HUES64 (cell line): ENCODE data around the gene LOXL3.

Experiments
- H3K27ac ChIP-seq: 2 replicates; pipeline ENCODE4 v1.7.0; 2013; ENCODE audit warnings: low read depth, low read length, inconsistent platforms
- H3K27me3 ChIP-seq: 2 replicates; pipeline ENCODE4 v1.6.1; 2013; ENCODE audit warnings: mild to moderate bottlenecking, low read length; ENCODE audit not compliant: insufficient read depth
- H3K36me3 ChIP-seq: 2 replicates; pipeline ENCODE4 v1.6.1; 2013; ENCODE audit warnings: mild to moderate bottlenecking, low read length; ENCODE audit not compliant: insufficient read depth
- H3K4me1 ChIP-seq: 2 replicates; pipeline ENCODE4 v1.6.1; 2013; ENCODE audit warnings: mild to moderate bottlenecking, low read length, moderate library complexity; ENCODE audit not compliant: insufficient read depth
- H3K4me3 ChIP-seq: 2 replicates; pipeline ENCODE4 v1.5.1; 2013; ENCODE audit warnings: mild to moderate bottlenecking, low read length, moderate library complexity
- H3K9ac ChIP-seq: 2 replicates; pipeline ENCODE4 v1.6.1; 2013; ENCODE audit warnings: mild to moderate bottlenecking, low read depth, low read length
- H3K9me3 ChIP-seq: 2 replicates; pipeline ENCODE4 v1.6.1; 2013; ENCODE audit warnings: low read depth, low read length; ENCODE audit not compliant: insufficient read depth
- WGBS: fragments of 150-250, 120-280 bp; methylation state at CpG from one replicate; pipeline ENCODE4 v1.1.7; 2013; ENCODE audit warnings: missing lambda C conversion rate; 5-methylcytosine and 5-hydroxymethylcytosine counted together

The LOXL3 gene

GRCh38 chr2:74534411-74534810, 19.3 kb downstream of the LOXL3 start:
- H3K4me1 ChIP-seq: 0 out of 2 replicates have a peak, but pooled peaks cover 4% of the 10 kb centered on the region
- no peak overlapping the region for H3K9ac ChIP-seq
- H3K27me3 ChIP-seq: no peaks in the 10 kb centered on the region
- no peaks in the 10 kb centered on the region for H3K9me3 ChIP-seq
- WGBS: 95% methylated on average over 12 of the region's 12 CpGs
- H3K36me3 ChIP-seq: peaks cover 30% of the 10 kb centered on the region
- no peak overlapping the region for H3K4me3 ChIP-seq
- H3K27ac ChIP-seq: no peak overlapping the region

GRCh38 chr2:74533464-74533863, 20.3 kb downstream of the LOXL3 start:
- H3K4me1 ChIP-seq: peaks cover 3% of the 10 kb centered on the region; the same call in 1 of the 2 replicates
- H3K27ac ChIP-seq: no peak overlapping the region
- no peak overlapping the region for H3K9ac ChIP-seq
- H3K9me3 ChIP-seq: no peaks in the 10 kb centered on the region
- H3K4me3 ChIP-seq: no peak overlapping the region
- H3K27me3 ChIP-seq: no peaks in the 10 kb centered on the region
- WGBS: 89% methylated on average over 4 of the region's 4 CpGs
- peaks cover 30% of the 10 kb centered on the region for H3K36me3 ChIP-seq

- H3K4me3 ChIP-seq: no peak overlapping the region
Observed at GRCh38 chr2:74532222-74532621, 21.5 kb downstream of the LOXL3 start.

GRCh38 chr2:74531666-74532065, 22.1 kb downstream of the LOXL3 start:
- WGBS: 86% methylated on average over 7 of the region's 7 CpGs
- no peak overlapping the region for H3K4me3 ChIP-seq
- H3K36me3 ChIP-seq: peaks cover 46% of the 10 kb centered on the region

More at GRCh38 chr2:74532222-74532621, 21.5 kb downstream of the LOXL3 start:
- H3K4me1 ChIP-seq: peaks cover 4% of the 10 kb centered on the region; the same call in 1 of the 2 replicates
- H3K27ac ChIP-seq: no peak overlapping the region
- H3K9ac ChIP-seq: no peak overlapping the region
- no peaks in the 10 kb centered on the region for H3K9me3 ChIP-seq
- no peaks in the 10 kb centered on the region for H3K27me3 ChIP-seq
- peaks cover 40% of the 10 kb centered on the region for H3K36me3 ChIP-seq

GRCh38 chr2:74530239-74531187, 23.2 kb downstream of the LOXL3 start:
- H3K36me3 ChIP-seq: peaks cover 51% of the 10 kb centered on the region
- peaks cover 4% of the 10 kb centered on the region; the same call in 1 of the 2 replicates for H3K4me1 ChIP-seq
- WGBS: 10% methylated on average over 54 of the region's 54 CpGs
- no peaks in the 10 kb centered on the region for H3K27me3 ChIP-seq
- peak overlapping the region; percentile 80 for H3K9ac ChIP-seq
- no peaks in the 10 kb centered on the region for H3K9me3 ChIP-seq
- 0 out of 2 replicates have a peak overlapping the region, but pooled peaks have one; percentile 41 for H3K27ac ChIP-seq
- H3K4me3 ChIP-seq: peak overlapping the region; percentile 90

More at GRCh38 chr2:74531666-74532065, 22.1 kb downstream of the LOXL3 start:
- no peaks in the 10 kb centered on the region for H3K9me3 ChIP-seq
- H3K27ac ChIP-seq: no peak overlapping the region
- H3K4me1 ChIP-seq: peaks cover 4% of the 10 kb centered on the region; the same call in 1 of the 2 replicates
- no peak overlapping the region for H3K9ac ChIP-seq
- no peaks in the 10 kb centered on the region for H3K27me3 ChIP-seq

GRCh38 chr2:74529357-74530238, 24.1 kb downstream of the LOXL3 start, which contains the start of the genes AUP1 and HTRA2:
Gene AUP1 (minus strand): TSS chr2:74529706. CDS start chr2:74529629, 77 bp downstream.
Gene HTRA2 (plus strand): TSS chr2:74529933. CDS start chr2:74530007, 74 bp downstream.
- H3K36me3 ChIP-seq: peaks cover 51% of the 10 kb centered on the region
- H3K4me3 ChIP-seq: peak within 1 kb of the TSS; percentile 90
- H3K9ac ChIP-seq: peak within 1 kb of the TSS; percentile 93
- WGBS: under 1% methylated on average over 87 of the region's 87 CpGs
- H3K27ac ChIP-seq: peak within 1 kb of the TSS; percentile 83
- H3K4me1 ChIP-seq: peaks cover 4% of the 10 kb centered on the region; the same call in 1 of the 2 replicates
- H3K27me3 ChIP-seq: no peaks in the 10 kb centered on the region
- H3K9me3 ChIP-seq: no peaks in the 10 kb centered on the region

- WGBS: 17% methylated on average over 27 of the region's 29 CpGs
- Histone ChIP-seq H3K36me3 (peaks cover 49% of the 10 kb centered on the region), H3K9me3 (no peaks in the 10 kb centered on the region), H3K4me1 (peaks cover 4% of the 10 kb centered on the region; the same call in 1 of the 2 replicates), H3K9ac (peak overlapping the region; percentile 93), H3K27me3 (no peaks in the 10 kb centered on the region), H3K4me3 (peak overlapping the region; percentile 90), H3K27ac (peak overlapping the region; percentile 83)
Observed at GRCh38 chr2:74528600-74529356, 25.0 kb downstream of the LOXL3 start.

GRCh38 chr2:74527741-74528140, 26.0 kb downstream of the LOXL3 start:
- WGBS: 98% methylated on average over 9 of the region's 9 CpGs

GRCh38 chr2:74526649-74527230, 27.0 kb downstream of the LOXL3 start:
- whole genome bisulfite sequencing: 93% methylated on average over 11 of the region's 11 CpGs
- no peak overlapping the region for H3K9ac ChIP-seq
- H3K36me3 ChIP-seq: peaks cover 29% of the 10 kb centered on the region

More at GRCh38 chr2:74527741-74528140, 26.0 kb downstream of the LOXL3 start:
- Histone ChIP-seq H3K27me3 (peaks cover 6% of the 10 kb centered on the region; the same call in 1 of the 2 replicates), H3K9me3 (no peaks in the 10 kb centered on the region), H3K27ac (no peak overlapping the region), H3K9ac (no peak overlapping the region), H3K4me3 (no peak overlapping the region; the same call in 1 of the 2 replicates), H3K36me3 (peaks cover 38% of the 10 kb centered on the region), H3K4me1 (peaks cover 4% of the 10 kb centered on the region; the same call in 1 of the 2 replicates)

More at GRCh38 chr2:74526649-74527230, 27.0 kb downstream of the LOXL3 start:
- H3K27ac ChIP-seq: no peak overlapping the region
- H3K9me3 ChIP-seq: no peaks in the 10 kb centered on the region
- peaks cover 4% of the 10 kb centered on the region; the same call in 1 of the 2 replicates for H3K4me1 ChIP-seq
- no peak overlapping the region for H3K4me3 ChIP-seq
- H3K27me3 ChIP-seq: peaks cover 16% of the 10 kb centered on the region; the same call in 1 of the 2 replicates
